ENCODE results near the gene ACTC1. TPM values are rescaled to one million over a fixed set of nuclear protein-coding genes. Genes with fewer than 3 reads are reported as not detected.

ACTC1 gene
- total RNA-seq, 1 donor from 2014 or later = 0.94 TPM

DNA sequence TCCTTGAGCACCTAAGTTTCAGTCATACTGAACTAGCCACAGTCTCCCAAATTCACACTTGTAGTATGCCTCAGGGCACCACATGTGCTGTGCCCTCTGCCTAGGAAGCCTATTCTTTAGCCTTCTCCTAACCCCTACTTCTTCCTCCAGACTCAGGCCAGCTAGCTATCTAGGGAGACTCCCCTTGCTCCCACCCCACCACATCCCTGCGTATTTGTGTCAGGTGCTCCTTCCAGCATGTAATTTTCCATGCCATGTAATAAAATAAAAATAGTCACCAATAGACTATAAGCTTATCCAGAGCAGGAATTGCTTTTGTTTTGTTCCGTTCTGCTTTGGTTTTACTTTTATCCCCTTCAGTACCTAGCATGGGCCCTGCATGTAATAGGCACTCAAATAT lies 25.6 kb downstream of the ACTC1 start:
- ATAC-seq (no peak), DNase-seq (ENCODE audit: low spot score) (no peak)
- intact Hi-C loops (cut with DNase I) = no loop called here

DNA sequence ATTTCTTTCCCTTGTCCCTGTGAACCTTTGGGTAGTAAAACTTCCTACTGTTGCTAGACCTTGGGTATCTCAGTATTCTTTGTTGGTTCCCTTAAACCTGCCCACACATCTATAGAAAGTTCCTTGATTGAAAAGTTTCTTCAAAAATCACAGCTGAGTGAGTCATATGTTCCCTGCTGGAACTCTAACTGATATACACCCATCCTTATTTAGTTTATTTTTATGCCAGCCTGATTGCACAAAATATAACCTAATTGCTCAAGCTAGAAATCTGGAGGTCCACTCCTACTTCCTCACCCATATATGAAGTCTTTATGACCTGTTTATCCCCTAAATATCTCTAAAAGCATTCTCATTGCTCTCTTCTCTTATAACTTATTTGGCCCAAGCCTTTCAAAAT lies 26.8 kb downstream of the ACTC1 start:
- DNase-seq (ENCODE audit: low spot score) = no peak
- no peak for ATAC-seq
- intact Hi-C loops (cut with DNase I) = no loop called here

DNA sequence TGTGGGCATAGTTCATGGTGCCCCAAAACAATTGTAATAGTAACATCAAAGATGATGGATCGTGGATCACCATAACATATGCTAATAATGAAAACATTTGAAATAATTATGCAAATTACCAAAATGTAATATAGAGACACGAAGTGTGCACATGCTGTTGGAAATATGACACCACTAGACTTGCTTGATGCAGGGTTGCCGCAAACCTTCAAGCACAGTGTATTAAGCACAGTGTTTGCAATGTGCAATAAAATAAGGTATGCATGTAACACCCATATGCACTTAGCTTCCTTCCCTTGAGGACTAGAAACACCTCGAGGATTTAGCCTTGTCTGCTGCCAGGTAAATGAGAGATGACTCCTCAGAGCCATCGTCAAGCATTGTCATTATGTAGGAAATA lies 29.6 kb downstream of the ACTC1 start:
- intact Hi-C loops (cut with DNase I) = no loop called here
- DNase-seq (ENCODE audit: low spot score) (no peak), ATAC-seq (no peak)

DNA sequence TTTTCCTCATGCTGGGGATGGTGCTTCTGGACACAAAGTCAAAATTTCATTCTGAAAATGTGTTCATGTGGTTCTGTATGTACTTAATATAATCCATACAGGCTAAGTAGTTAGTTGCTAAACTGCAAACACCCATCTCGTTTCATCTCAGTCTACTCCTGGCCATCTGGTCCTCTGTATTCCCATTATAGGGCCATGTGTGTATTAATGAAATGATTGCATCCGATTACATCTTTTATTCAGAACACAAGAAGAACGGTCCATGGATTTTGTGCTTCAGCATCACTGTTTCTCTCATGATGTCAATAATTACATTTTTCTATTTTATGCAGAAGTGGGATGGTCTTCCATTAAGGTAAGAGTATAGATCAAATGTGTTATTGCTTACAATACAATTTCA lies 34.4 kb downstream of the ACTC1 start:
- DNase-seq (ENCODE audit: low spot score) (no peak), ATAC-seq (no peak)
- intact Hi-C loops (cut with DNase I) = no loop called here

DNA sequence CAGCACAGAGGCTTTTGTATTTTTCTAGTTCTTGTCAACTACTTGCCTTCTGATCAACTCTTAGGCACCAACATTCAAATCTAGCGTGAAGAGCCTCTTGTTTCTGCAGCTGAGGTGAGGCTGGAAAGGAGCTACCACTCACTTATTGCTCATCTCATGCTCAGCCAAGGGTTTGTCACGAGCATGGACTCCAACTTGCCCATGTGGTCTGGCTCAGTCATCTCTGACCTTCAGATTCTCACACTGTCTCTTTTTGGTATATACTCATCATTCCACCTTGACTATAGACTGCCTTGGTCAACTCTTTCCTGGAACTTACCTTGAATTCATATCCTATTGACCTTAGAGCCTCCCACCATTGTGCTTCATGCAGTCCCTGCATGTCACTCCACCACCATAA lies 35.4 kb downstream of the ACTC1 start:
- intact Hi-C loops (cut with DNase I) = no loop called here
- ATAC-seq (no peak), DNase-seq (ENCODE audit: low spot score) (no peak)

DNA sequence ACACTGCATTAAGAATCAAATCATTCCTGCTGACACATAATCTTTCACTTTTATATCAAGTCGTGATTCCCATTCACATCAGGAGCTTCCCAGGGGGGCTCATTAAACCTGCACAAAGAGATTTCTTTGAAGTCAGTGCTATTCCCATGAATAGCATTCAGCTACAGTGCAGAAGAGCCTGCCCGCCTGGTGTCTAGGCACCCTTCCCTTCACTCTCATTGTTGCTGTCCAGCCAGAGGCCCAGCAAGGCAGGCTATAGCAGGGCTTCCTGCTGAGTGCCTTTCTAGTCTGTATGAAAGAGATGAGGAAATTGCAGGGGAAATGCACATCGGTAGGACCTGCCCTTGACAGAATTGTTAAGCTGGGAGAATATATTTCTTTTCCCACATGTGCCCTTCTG lies 36.0 kb downstream of the ACTC1 start:
- no peak for ATAC-seq

DNA sequence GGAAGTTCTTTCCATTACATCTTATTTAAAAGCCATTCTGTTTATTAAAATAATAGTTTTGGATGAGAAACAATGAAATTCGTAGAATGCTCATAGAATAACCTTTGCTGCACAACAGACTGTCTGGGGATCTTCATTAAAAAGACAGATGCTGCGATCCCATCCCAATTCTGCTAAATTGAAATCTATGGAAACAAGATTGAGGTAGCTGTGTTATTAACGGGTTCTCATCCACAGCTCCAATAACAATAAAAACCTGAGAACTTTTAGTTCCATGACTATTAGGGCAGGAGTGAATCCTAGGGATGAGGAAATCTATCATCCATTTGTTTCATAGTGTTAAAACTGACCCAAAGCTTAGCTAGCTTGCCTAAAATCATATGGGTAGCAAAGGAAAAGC lies 38.1 kb downstream of the ACTC1 start:
- intact Hi-C loops (cut with DNase I) = no loop called here
- DNase-seq (ENCODE audit: low spot score) = no peak
- ATAC-seq = no peak

More for the DNA sequence above, 36.0 kb downstream of the ACTC1 start:
- no peak for DNase-seq (ENCODE audit: low spot score)
- intact Hi-C loops (cut with DNase I) = no loop called here

DNA sequence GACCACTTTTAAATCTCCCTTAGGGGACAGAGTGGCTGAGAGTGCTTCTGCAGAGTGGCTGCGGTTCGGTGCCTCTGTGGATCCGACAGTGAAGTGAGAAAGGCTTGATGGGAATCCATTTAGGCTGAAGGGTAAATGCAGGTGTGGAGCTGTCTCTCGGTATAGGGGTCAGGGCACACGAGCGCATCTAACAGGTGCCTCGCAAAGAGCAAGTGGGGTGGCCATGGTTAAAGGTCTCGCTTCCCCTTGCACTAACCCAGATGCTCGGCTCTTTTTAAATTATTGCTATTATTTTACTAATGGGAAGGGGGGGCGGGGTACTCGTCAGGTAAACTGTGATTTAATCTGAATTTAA lies 40.0 kb downstream of the ACTC1 start:
- DNase-seq (ENCODE audit: low spot score) (no peak), ATAC-seq (no peak)
- intact Hi-C loops (cut with DNase I) = no loop called here

DNA sequence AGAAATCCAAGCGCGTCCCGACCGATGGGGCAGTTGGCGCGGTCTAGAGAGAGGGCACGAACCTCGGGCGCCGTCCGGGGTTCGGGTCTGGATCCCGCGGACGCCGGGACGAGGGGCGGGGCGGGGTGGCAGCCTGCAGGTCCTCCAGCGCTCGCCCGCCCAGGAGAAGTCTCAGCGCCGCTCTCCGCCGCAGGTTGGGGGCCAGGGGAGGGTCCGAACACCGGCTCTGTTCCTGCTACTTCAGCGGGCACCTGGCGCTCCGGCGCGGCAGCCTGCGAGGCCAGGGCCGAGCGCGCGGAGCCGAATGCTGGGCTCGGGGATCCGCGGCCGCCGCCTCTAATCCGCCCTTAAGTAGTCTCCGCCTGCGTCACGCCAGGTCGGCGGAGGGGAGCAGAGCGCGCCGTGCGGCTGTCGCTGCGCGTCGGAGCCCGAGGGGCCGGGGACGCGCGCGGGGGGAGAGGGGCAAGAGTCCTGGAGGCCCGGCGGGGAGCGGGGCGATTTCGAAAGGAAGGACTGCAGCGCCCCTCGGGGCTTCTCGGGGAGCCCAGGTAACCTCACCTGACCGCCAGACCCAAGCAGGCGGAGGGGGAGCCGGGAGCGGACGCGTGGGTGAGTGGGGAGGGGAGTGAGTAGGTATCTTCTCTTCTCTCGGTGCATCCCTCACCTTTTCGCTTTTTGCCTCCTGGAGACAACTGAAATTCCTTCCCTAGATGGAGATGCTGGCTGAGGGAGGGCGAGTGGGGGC lies 40.5 kb downstream of the ACTC1 start, which contains the start of gene GJD2:
TSS of gene GJD2 (minus strand) at position 325 of the 745 bp plus-strand sequence. CDS start 510 bp downstream, outside the sequence.
- ATAC-seq (no peak), DNase-seq (ENCODE audit: low spot score) (no peak)
- intact Hi-C loops (cut with DNase I) = no loop called here

DNA sequence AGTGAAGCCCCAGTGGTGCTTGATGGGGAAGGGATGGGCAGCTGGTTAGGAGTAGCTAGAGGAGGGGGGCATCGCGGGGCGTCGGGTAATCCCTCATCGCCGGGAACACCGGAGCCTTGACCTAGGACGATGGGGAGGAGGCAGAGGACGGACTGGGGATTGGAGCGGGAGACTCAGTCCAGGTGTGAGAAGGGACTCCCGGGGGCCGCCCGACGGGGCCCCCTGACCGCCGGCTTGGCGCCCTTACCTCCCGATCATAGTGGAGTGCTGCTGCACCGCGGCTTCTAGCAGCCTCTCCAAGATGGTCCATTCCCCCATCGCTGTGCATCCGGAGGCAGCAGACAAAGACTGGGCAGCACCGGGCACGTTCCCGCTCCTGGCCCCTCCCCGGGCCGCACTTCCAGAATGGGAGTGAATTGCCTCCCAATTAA lies 41.2 kb downstream of the ACTC1 start:
- intact Hi-C loops (cut with DNase I) = no loop called here
- DNase-seq (ENCODE audit: low spot score) (no peak), ATAC-seq (no peak)

DNA sequence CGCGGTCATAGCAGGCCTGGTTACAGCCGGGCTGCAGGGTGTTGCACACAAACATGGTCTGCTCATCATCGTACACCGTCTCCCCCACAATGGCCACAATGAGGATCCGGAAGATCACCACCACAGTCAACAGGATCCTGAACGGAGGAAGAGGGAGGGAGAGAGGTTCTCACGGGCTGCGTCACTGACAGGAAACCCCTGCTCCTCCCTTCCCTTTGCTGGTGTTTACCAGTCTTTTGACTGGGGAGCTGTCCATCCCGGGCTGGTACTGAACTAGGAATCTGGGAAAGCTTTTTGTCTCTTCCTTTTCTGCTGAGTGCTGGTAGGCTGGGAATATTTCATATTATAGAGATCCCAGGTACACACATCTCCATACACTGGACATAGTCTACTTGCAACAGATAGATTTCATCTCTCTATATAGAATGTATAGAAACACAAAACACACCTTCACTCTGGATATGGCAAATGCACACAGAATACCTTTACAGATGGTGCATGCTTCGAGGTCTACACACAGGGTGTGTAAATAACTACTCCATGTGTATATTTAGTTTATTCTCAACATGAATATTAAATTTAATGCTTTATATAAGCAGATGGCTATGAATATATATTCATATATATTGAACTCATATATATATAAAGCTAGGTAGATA lies 42.0 kb downstream of the ACTC1 start:
- DNase-seq (ENCODE audit: low spot score) (no peak), ATAC-seq (no peak)
- intact Hi-C loops (cut with DNase I) = no loop called here

DNA sequence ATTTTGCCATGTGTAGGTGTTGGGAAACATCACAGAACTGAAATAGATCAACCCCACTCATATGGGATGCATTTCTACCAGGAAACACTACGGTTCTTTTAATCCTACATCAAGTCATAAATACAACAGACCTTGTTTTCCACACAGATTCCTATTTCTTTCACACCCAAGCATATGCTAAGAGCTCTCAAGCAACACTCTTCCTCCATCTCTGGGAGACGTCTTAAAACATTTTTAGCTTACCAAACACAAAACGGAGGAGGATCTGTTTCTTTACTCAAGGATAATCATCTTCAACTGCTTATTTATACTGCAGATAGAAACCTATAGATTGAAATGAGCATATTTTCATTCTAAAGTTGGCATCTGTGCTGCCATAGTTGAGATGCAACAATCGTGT lies 45.7 kb downstream of the ACTC1 start:
- DNase-seq (ENCODE audit: low spot score) (no peak), ATAC-seq (no peak)
- intact Hi-C loops (cut with DNase I) = no loop called here

Other genes starting within 250 kb of the ACTC1 start
- 112 TPM for gene GOLGA8B, start 211.9 kb downstream of the ACTC1 start, total RNA-seq
- gene GJD2, start 40.6 kb downstream of the ACTC1 start, total RNA-seq = not detected
- gene AQR, start 174.2 kb upstream of the ACTC1 start, total RNA-seq = 32.9 TPM
- 31.7 TPM for gene ZNF770, start 192.7 kb upstream of the ACTC1 start, total RNA-seq